ENCODE measurements around the gene PRCP. TPM values are rescaled to one million over a fixed set of nuclear protein-coding genes. Genes with fewer than 3 reads are reported as not detected.
"Not testable (repeated sequence)": the region's sequence is repeated elsewhere in the genome, so short reads cannot be mapped to it uniquely, and the experiment has no call there.

The PRCP gene
- total RNA-seq, 3 donors from 2014 or later = 54.4 to 87.7 (median 61.8) TPM

DNA sequence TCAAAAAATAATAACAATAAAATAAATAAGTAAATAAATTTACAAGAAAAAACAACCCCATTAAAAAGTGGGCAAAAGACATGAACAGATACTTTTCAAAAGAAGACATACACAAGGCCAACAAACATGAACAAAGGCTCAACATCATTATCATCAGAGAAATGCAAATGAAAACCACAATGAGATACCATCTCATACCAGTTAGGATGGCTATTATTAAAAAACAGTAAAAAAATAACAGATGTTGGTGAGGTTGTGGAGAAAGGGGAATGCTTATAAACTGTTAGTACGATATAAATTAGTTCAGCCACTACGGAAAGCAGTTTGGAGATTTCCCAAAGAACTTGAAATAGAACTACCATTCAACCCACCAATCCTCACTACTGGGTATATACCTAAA is 44.6 kb downstream of the PRCP start:
- H3K9me3 ChIP-seq = no peaks in the 10 kb centered on the region
- H3K36me3 ChIP-seq = no peaks in the 10 kb centered on the region
- H3K4me1 ChIP-seq = no peaks in the 10 kb centered on the region
- TF ChIP-seq POLR2AphosphoS5 (IDR thresholded peaks at IDR 0.05) (no peak), POLR2A (IDR thresholded peaks at IDR 0.05) (no peak)
- TF ChIP-seq, protein P1, sequence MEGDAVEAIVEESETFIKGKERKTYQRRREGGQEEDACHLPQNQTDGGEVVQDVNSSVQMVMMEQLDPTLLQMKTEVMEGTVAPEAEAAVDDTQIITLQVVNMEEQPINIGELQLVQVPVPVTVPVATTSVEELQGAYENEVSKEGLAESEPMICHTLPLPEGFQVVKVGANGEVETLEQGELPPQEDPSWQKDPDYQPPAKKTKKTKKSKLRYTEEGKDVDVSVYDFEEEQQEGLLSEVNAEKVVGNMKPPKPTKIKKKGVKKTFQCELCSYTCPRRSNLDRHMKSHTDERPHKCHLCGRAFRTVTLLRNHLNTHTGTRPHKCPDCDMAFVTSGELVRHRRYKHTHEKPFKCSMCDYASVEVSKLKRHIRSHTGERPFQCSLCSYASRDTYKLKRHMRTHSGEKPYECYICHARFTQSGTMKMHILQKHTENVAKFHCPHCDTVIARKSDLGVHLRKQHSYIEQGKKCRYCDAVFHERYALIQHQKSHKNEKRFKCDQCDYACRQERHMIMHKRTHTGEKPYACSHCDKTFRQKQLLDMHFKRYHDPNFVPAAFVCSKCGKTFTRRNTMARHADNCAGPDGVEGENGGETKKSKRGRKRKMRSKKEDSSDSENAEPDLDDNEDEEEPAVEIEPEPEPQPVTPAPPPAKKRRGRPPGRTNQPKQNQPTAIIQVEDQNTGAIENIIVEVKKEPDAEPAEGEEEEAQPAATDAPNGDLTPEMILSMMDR (IDR thresholded peaks at IDR 0.05) = no peak
- no peak for DNase-seq (ENCODE audit: low spot score in 2 of 2)
- intact Hi-C loops (cut with DNase I; ENCODE audit: low total_unique reads) = no loop called here
- no peaks in the 10 kb centered on the region for H3K27me3 ChIP-seq
- no peak overlapping the region for H3K4me3 ChIP-seq
- H3K27ac ChIP-seq = no peak overlapping the region

DNA sequence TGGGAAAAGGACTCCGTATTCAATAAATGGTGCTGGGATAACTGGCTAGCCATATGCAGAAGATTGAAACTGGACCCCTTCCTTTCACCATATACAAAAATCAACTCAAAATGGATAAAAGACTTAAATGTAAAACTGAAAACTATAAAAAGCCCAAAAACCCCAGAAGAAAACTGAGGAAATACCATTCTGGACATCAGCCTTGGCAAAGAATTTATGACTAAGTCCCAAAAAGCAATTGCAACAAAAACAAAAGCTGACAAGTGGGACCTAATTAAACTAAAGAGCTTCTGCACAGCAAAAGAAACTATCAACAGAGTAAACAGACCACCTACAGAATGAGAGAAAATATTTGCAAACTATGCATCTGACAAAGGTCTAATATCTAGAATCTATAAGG is 45.3 kb downstream of the PRCP start:
- H3K27ac ChIP-seq; H3K27me3 ChIP-seq; H3K4me3 ChIP-seq; H3K4me1 ChIP-seq; H3K9me3 ChIP-seq; H3K36me3 ChIP-seq; DNase-seq (ENCODE audit: low spot score in 2 of 2); intact Hi-C loops (cut with DNase I; ENCODE audit: low total_unique reads): not testable (repeated sequence)

DNA sequence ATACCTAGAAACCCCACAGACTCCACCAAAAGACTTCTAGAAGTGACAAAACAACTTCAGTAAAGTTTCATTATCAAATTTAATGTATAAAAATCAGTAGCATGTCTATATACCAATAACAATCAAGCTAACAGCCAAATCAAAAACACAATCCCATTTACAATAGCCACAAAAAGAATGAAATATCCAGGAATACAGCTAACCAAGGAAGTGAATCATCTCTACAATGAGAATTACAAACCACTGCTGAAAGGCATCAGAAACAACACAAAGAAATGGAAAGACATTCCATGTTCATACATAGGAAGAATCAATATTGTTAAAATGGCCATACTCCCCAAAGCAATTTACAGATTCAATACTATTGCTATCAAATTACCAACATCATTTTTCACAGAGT is 46.0 kb downstream of the PRCP start:
- intact Hi-C loops (cut with DNase I; ENCODE audit: low total_unique reads) = no loop called here
- Histone ChIP-seq H3K9me3 (no peaks in the 10 kb centered on the region), H3K36me3 (no peaks in the 10 kb centered on the region), H3K4me3 (no peak overlapping the region), H3K4me1 (no peaks in the 10 kb centered on the region), H3K27ac (no peak overlapping the region), H3K27me3 (no peaks in the 10 kb centered on the region)
- TF ChIP-seq, protein P1 (IDR thresholded peaks at IDR 0.05) = no peak
- no peak for TF ChIP-seq POLR2A (IDR thresholded peaks at IDR 0.05)
- no peak for DNase-seq (ENCODE audit: low spot score in 2 of 2)

DNA sequence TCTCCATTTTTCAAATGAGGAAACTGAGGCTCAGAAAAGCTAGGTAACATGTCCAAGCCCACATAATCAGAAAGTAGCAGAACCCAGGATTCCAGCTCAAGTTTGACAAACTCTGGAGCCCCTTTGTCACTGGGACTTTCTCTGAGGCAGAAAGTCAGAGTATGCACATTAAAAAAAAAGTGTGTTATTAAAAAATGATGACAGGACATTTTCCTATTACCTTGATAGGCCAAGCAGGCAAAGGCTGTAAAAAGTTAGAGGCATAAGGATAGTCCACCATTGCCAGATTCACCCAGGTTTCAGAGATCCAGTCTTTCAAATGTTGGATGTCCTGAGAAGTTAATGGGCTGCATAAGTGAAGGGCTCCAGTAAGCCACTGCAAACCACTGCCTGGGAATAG is 51.4 kb downstream of the PRCP start:
- intact Hi-C loops (cut with DNase I; ENCODE audit: low total_unique reads) = no loop called here
- TF ChIP-seq POLR2AphosphoS5 (IDR thresholded peaks at IDR 0.05) = no peak
- TF ChIP-seq, protein P1 (IDR thresholded peaks at IDR 0.05) = no peak
- no peak for TF ChIP-seq POLR2A (IDR thresholded peaks at IDR 0.05)
- Histone ChIP-seq H3K9me3 (no peaks in the 10 kb centered on the region), H3K27ac (no peak overlapping the region), H3K4me1 (no peaks in the 10 kb centered on the region), H3K36me3 (no peaks in the 10 kb centered on the region), H3K4me3 (no peak overlapping the region), H3K27me3 (no peaks in the 10 kb centered on the region)
- DNase-seq (ENCODE audit: low spot score in 2 of 2) = no peak

DNA sequence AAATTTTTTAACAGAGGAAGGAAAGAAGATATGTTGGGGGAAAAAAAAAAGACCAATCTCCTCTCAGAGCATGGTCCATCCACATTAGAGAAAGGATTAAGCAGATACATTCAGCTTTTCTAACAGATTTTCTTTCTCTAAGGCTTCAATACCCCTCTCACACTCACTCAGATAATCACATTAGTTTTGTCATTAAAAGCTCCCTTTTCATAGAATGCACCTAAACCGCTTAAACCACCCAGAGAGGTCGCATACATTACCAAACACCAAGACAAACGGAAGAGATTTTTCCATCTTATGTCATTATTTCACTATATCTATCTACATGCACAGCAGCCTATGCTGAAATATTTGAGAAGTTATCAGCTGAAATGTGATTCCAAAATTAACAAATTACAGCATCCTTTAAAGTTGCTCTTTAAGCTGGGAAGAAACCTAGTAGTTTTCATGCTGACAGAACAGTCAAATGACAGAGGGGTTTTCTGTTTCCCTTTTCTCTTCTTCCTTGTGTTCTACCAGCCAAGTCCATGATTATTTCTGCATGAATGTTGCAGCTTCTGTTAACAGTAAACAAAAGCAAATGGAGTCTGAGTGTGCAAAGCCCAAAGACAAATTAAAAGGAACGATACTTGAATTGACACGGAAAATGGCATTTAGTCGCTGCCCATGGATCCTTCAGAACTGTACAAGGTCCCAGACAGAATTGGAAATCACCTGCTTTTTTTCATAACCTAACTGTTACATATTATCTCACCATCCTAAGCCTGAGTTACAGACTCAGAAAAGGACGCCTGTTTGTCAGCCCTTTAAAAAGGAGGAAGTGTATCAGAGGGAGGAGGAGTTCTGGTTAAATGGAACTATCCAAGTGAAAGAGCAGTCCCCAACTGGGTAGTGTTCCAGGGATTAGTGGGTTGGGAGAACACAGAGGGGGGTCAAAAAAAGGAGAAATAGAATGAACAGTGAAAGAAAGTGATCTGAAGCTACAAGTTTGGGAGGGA is 54.6 kb downstream of the PRCP start:
- TF ChIP-seq, protein P1 (IDR thresholded peaks at IDR 0.05) = no peak
- no peak for TF ChIP-seq POLR2AphosphoS5 (IDR thresholded peaks at IDR 0.05)
- no peak for TF ChIP-seq POLR2A (IDR thresholded peaks at IDR 0.05)

More for the DNA sequence above, 54.6 kb downstream of the PRCP start:
- Histone ChIP-seq H3K9me3 (no peaks in the 10 kb centered on the region), H3K4me1 (no peaks in the 10 kb centered on the region), H3K27me3 (no peaks in the 10 kb centered on the region), H3K27ac (no peak overlapping the region), H3K4me3 (no peak overlapping the region), H3K36me3 (no peaks in the 10 kb centered on the region)
- DNase-seq (ENCODE audit: low spot score in 2 of 2) = no peak
- intact Hi-C loops (cut with DNase I; ENCODE audit: low total_unique reads) = no loop called here

All from breast epithelium (tissue), 4 donors.